ENCODE results near the gene EYS.
"Not testable (repeated sequence)": the region's sequence is repeated elsewhere in the genome, so short reads cannot be mapped to it uniquely, and the experiment has no call there.

EYS gene

DNA sequence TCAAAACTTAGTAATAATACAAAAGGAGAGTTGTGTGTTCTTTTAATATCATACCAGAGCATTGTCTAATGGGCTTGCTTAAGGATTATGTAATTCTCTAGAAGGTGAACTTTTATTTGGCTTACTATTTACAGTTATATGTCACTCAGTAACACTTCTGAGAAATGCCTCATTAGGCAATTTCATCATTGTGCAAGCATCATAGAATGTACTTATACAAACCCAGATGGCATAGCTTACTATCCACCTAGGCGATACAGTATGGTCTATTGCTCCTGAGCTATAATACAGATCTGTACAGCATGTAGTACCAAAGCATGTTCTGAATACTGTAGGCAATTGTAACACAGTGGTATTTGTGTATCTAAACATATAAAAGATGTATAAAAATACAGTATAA, 1731.3 kb downstream of the EYS start:
- DNase-seq (ENCODE audit: low spot score): no peak
- TF ChIP-seq, protein P1, sequence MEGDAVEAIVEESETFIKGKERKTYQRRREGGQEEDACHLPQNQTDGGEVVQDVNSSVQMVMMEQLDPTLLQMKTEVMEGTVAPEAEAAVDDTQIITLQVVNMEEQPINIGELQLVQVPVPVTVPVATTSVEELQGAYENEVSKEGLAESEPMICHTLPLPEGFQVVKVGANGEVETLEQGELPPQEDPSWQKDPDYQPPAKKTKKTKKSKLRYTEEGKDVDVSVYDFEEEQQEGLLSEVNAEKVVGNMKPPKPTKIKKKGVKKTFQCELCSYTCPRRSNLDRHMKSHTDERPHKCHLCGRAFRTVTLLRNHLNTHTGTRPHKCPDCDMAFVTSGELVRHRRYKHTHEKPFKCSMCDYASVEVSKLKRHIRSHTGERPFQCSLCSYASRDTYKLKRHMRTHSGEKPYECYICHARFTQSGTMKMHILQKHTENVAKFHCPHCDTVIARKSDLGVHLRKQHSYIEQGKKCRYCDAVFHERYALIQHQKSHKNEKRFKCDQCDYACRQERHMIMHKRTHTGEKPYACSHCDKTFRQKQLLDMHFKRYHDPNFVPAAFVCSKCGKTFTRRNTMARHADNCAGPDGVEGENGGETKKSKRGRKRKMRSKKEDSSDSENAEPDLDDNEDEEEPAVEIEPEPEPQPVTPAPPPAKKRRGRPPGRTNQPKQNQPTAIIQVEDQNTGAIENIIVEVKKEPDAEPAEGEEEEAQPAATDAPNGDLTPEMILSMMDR (IDR thresholded peaks at IDR 0.05; ENCODE audit: extremely low read depth, insufficient read depth, missing control alignments): no peak
- in situ Hi-C loops (cut with MboI; ENCODE audit: low pct_unique_long_range_greater_than_20kb, low sequenced_read_pairs, unreplicated experiment): no loop called here

DNA sequence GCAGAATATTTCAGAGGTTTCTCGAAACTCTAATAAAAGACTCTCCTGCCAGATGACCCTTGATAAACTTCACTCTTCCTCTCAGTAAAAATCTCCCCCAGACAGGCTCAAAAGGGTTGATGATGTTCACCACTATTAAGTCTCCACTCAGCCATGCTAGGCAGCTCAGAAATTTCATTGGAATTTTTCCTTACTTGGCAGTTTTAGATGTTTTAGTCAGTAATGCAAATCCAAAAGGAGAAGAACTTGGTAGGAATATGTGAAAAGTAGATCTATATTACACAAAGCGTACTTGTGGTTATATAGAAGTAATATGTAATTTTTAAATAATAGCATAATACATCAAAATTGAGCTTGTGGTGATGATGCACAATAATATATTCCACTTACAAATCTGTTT, 1738.4 kb downstream of the EYS start:
- TF ChIP-seq, protein P1 (IDR thresholded peaks at IDR 0.05; ENCODE audit: extremely low read depth, insufficient read depth, missing control alignments): no peak
- in situ Hi-C loops (cut with MboI; ENCODE audit: low pct_unique_long_range_greater_than_20kb, low sequenced_read_pairs, unreplicated experiment): no loop called here
- no peak for DNase-seq (ENCODE audit: low spot score)

DNA sequence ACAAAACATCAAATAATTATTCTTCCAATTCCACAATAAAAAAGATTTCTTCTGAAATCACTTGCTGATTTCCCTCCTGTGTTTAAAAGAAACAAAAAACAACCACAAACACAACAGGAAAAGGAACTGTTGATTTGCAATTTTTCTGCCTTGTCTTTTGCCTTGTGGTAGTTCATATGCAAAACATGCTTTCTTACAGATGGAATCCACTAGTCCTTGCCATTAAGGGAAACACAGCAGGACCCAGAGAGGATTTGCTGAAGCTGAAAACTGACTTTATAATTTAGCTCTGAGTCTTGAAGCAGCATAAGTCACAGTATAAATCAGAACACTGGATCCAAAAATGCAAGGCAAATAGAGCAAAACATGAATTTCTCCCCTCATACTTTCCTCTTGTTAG, 1742.7 kb downstream of the EYS start:
- in situ Hi-C loops (cut with MboI; ENCODE audit: low pct_unique_long_range_greater_than_20kb, low sequenced_read_pairs, unreplicated experiment): no loop called here
- DNase-seq (ENCODE audit: low spot score): no peak
- TF ChIP-seq, protein P1 (IDR thresholded peaks at IDR 0.05; ENCODE audit: extremely low read depth, insufficient read depth, missing control alignments): no peak

DNA sequence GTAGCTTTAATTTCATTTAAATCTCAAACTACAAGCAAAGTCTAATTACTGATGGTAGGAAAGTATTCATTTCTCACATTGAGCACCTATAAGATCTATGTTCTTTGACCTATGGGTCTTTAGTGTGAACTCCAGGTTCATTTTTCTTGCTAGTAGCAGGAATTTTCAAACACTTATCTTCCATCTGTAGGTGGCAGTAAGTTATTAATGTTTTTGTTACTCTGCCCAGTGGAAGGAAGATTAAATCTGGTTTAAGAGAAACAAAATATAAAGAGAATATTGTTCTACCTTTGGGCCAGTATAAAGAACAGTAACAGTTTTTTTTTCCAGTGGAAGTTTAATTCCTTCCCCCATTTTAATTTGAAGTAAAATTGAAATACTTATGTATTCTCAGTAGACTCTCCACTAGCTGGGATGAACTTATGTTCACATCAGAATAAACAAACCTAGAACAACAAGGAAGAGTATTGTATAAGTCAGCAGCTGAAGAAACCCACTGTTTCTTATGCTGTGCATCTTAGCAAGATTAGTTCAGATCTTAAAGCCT, 1743.2 kb downstream of the EYS start:
- no peak for DNase-seq (ENCODE audit: low spot score)
- TF ChIP-seq, protein P1 (IDR thresholded peaks at IDR 0.05; ENCODE audit: extremely low read depth, insufficient read depth, missing control alignments): no peak
- in situ Hi-C loops (cut with MboI; ENCODE audit: low pct_unique_long_range_greater_than_20kb, low sequenced_read_pairs, unreplicated experiment): no loop called here

DNA sequence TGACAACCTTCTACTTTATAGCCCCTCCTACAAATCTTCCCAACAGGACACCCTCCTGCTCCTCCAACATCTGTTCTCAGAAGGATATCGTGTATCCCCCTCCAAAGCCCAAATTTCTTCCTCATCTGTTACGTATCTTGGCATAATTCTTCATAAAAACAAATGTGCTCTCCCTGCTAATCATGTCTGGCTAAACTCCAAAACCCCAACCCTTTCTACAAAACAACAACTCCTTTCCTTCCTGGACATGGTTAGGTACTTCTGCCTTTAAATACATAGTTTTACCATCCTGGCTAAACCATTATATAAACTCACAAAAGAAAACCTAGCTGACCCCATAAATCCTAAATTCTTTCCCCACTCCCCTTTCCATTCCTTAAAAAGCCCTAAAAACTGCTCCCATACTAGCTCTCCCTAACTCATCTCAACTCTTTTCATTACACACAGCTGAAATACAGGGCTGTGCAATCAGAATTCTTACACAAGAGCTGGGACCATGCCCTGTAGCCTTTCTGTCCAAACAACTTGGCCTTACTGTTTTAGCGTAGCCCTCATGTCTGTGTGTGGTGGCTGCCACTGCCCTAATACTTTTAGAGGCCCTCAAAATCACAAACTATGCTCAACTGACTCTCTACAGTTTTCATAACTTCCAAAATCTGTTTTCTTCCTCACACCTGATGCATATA, 1753.5 kb downstream of the EYS start:
- DNase-seq (ENCODE audit: low spot score); in situ Hi-C loops (cut with MboI; ENCODE audit: low pct_unique_long_range_greater_than_20kb, low sequenced_read_pairs, unreplicated experiment): not testable (repeated sequence)

DNA sequence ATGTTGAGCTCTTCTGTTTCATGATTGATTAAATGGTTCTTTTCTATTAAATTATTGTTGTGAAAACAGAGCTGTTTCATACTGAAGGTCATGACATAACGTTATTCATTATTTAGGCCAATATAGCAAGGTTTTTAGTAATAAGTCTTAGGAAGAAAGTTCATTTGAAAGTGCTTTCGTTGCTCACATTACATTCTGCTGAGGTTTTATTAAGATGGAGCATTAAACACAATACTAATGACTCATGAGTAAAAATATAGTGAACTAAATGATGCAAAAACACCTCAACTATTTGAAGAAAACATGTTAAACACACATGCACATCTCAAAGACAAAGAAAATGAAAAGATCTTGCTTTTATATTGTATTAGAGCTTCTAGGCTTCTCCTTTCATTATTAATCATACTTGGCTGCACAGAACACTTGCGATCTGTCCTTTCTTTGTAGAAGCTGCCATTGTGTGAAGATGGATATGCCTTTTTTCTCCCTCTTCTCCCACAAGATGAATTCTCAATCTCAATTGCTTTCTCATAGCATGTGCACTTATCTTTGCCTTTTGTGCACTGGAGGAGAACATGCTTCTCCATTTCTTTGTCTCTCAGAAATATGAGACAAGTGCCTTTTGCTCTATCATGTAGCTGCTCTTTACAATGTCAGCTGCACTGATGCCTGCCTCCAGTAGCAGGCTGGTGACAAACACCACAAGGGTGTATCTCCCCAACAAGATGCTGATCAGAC, 1759.1 kb downstream of the EYS start:
- no peak for DNase-seq (ENCODE audit: low spot score)
- in situ Hi-C loops (cut with MboI; ENCODE audit: low pct_unique_long_range_greater_than_20kb, low sequenced_read_pairs, unreplicated experiment): loop anchor here (25.0 kb wide), 1 partner anchor 389 kb away; no protein-coding TSS in a partner anchor
- TF ChIP-seq, protein P1 (IDR thresholded peaks at IDR 0.05; ENCODE audit: extremely low read depth, insufficient read depth, missing control alignments): no peak

DNA sequence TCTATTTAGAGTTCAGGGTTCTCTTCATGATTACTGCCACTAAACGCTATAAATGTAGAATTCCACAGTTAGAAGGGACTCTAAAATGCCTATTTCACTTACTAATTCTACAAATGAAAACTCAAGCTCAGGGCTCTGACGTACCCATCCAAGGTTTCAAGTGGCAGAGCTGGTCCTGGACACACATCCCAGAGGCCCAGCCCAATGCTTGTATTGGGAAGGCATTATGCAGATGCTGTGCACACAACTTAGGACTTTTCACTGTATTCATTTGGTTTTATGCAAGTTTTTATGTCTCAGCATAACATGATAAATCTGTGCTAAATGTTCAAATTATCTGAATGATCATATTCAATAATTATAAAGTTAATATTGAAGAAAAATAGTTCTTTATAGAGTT, 1761.0 kb downstream of the EYS start:
- in situ Hi-C loops (cut with MboI; ENCODE audit: low pct_unique_long_range_greater_than_20kb, low sequenced_read_pairs, unreplicated experiment): loop anchor here (25.0 kb wide), 1 partner anchor 391 kb away; no protein-coding TSS in a partner anchor
- TF ChIP-seq, protein P1 (IDR thresholded peaks at IDR 0.05; ENCODE audit: extremely low read depth, insufficient read depth, missing control alignments): no peak
- no peak for DNase-seq (ENCODE audit: low spot score)
